Measurements from ENCODE around the gene LPP. TPM values are rescaled to one million over a fixed set of nuclear protein-coding genes. Genes with fewer than 3 reads are reported as not detected.

LPP gene
- total RNA-seq, 2 donors from 2014 or later = 52.7 to 56.7 TPM

DNA sequence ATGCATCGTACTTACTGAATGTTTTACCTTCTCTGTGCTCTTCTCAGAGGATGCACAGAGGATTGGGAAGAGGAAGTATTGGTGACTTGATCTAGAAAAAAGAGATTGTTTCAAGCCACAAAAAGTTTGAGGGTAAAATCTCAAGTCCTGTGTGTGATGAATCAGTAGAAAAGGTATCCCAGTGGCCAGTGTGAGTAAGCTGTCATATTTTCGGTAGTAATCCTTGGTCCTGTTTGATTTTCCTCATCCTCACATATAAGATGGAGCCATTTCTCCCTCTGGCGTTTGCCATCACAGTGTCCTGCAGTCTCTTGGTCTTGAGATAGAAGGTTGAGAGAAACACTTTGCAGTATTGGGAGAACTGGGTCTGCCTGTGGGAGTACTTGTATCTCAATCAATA, 166.8 kb downstream of the LPP start:
- no peak for ATAC-seq
- H3K27ac Mint-ChIP-seq = no peak overlapping the region

DNA sequence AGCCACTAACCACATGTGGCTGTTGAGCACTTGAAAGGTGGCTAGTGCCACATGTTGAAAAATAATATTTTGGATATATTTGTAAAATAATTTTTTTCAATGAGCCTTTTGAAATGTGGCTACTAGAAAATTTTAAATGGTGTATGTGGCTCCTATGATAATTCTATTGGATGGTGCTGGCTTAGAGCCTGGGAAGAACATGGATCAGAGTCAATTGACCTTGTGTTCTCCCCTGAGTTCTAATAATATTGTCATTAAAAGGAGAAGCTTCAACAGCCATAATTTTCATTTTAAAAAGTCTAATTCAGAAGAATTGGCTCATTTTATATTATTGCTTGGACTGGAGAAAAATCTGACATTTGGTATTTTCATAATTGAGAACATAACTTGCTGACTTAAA, 167.3 kb downstream of the LPP start:
- Mint-ChIP-seq H3K9me3 (peaks cover 5% of the 10 kb centered on the region), H3K27me3 (no peaks in the 10 kb centered on the region), H3K27ac (peak overlapping the region in 1 of 2 donors; percentile 63), H3K4me3 (no peak overlapping the region), H3K36me3 (peaks cover 10% of the 10 kb centered on the region), H3K4me1 (ENCODE audit: low read depth in 2 of 2) (peaks cover 53% of the 10 kb centered on the region in 2 donors)
- no peak for ATAC-seq
- DNase-seq (ENCODE audit: low spot score) = no peak

More for the DNA sequence above, 166.8 kb downstream of the LPP start:
- Mint-ChIP-seq H3K4me1 (ENCODE audit: low read depth in 2 of 2) (peaks cover 51 to 52% of the 10 kb centered on the region in 2 donors), H3K4me3 (no peak overlapping the region), H3K36me3 (peaks cover 6% of the 10 kb centered on the region), H3K9me3 (peaks cover 5% of the 10 kb centered on the region), H3K27me3 (no peaks in the 10 kb centered on the region)
- no peak for DNase-seq (ENCODE audit: low spot score)

DNA sequence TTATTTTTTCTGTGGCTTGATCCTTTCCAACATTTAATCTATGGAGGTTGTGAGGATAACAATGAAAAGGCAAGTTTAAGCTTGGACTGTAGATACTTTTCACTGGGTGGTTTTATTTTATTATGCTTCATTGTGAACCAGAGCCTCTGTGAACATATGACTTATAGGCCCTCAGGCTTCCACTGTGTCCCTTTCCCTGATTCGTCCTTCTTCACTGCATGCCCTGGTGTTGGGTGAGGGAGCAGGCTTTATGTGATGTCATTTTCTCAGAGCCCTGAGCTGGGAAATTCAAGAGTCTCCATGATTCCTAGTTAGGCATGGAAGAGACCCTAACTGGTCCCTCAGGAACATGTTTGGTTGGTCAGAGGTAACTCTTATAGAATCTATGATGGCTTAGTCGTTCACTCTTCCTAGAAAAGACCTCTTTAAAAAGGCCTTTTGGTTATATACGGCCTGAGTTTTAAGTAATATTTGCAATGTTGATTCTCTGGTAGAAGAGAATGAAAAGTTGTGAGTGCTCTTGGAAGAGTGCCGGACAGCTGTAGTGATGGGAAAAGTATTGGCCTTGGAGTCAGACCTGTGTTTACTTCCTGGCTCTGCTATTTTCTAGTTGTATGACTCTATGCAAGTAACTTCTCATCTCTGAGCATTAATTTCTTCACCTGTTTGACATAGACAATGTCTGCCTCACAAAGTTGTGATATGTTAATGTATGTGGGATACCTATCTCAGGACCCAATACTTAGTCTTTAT, 168.4 kb downstream of the LPP start:
- H3K4me1 Mint-ChIP-seq (ENCODE audit: low read depth in 2 of 2) = peaks cover 47% of the 10 kb centered on the region in 2 donors

DNA sequence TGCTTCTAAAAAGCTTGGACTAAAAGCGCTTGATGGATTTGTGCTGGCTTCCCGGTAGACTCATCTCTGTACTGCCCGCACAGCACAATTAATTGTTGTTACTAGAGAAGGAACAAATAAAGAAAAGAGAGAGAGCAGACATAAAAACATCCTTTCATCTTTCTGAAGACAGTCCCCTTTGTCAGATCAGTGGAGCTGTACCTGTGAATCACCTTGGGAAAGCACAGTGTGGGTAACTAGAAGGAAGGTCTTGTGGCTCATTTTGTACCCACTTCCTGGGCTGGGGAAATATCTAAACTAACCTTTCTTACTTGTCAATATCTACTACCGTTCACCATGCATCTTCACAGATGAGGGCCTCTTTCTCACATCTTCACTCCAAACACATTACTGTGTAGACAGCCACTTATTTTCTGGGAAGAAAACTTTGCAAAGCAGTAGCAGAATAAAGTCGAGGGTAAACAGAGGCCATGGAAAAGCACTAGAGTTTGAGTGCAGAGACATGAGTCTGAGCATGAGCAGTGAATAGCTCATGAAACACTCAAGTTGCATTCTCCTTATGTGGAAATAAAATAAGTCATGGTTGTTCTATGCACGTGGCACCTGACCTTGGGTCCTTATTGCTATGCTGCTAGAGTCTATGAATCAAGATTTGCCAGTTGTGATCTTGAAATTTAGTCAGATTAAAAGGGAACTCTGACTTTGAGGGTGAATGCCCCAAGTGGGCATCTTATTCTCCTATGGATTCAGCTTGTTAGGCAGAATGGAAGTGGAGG, 169.3 kb downstream of the LPP start:
- H3K4me3 Mint-ChIP-seq = peak overlapping the region; percentile 41
- peak overlapping the region; percentile 47 to 63 for H3K27ac Mint-ChIP-seq
- H3K4me1 Mint-ChIP-seq (ENCODE audit: low read depth in 2 of 2) = peaks cover 41 to 42% of the 10 kb centered on the region in 2 donors
- DNase-seq (ENCODE audit: low spot score) = no peak
- peaks cover 5% of the 10 kb centered on the region for H3K9me3 Mint-ChIP-seq
- no peaks in the 10 kb centered on the region for H3K27me3 Mint-ChIP-seq
- H3K36me3 Mint-ChIP-seq = peaks cover 11% of the 10 kb centered on the region
- peak; percentile 82 to 93 for ATAC-seq

More for the DNA sequence above, 168.4 kb downstream of the LPP start:
- peak overlapping the region; percentile 47 to 63 for H3K27ac Mint-ChIP-seq
- no peak for ATAC-seq
- H3K27me3 Mint-ChIP-seq = no peaks in the 10 kb centered on the region
- DNase-seq (ENCODE audit: low spot score) = no peak
- H3K4me3 Mint-ChIP-seq = peak overlapping the region; percentile 41
- peaks cover 11% of the 10 kb centered on the region for H3K36me3 Mint-ChIP-seq
- H3K9me3 Mint-ChIP-seq = peaks cover 5% of the 10 kb centered on the region

DNA sequence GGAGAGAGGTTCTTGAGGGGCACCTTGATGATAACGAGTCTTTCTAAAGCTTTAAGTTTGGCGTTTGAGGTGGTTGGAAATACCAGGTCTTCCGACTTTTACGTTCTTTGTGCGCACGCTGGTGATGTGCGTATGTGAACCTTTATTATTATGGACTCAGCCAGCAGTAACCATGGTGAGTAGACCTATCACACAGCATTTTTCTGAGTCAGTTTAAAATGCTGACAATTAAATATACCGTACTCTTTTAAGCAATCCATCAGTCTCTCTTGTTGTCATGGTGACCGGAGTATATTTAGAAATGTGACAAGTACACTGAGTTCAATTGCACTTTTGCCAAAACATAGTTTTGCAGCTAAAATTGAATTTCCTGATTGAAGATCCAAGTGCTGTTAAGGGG, 172.2 kb downstream of the LPP start:
- Mint-ChIP-seq H3K36me3 (peaks cover 17% of the 10 kb centered on the region), H3K4me3 (no peak overlapping the region), H3K27me3 (no peaks in the 10 kb centered on the region), H3K9me3 (peaks cover 5% of the 10 kb centered on the region), H3K27ac (no peak overlapping the region), H3K4me1 (ENCODE audit: low read depth in 2 of 2) (peaks cover 49 to 59% of the 10 kb centered on the region in 2 donors)
- DNase-seq (ENCODE audit: low spot score) (no peak), ATAC-seq (no peak)

DNA sequence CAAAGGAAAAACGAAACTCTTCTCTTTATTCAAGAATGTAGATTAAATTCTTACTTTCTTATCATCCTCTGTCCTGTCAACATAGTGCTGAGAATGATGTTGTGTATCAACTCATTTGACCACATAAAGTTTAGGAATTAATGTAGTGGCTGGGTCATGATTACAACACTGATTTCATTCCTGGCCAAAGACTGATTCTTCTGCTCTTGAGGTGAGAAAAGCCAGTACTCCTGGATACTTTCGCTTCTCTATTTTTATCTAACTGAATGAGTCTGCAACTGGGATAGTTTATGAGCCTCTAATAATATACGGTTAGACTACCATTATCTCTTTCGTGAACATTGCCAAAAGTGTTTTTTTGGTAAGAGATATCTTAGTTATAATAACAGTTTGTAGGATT, 173.0 kb downstream of the LPP start:
- DNase-seq (ENCODE audit: low spot score) (no peak), ATAC-seq (no peak)
- no peaks in the 10 kb centered on the region for H3K27me3 Mint-ChIP-seq
- H3K4me1 Mint-ChIP-seq (ENCODE audit: low read depth in 2 of 2) = peaks cover 53 to 62% of the 10 kb centered on the region in 2 donors
- peak overlapping the region in 1 of 2 donors; percentile 32 for H3K27ac Mint-ChIP-seq
- H3K36me3 Mint-ChIP-seq = peaks cover 17% of the 10 kb centered on the region
- H3K9me3 Mint-ChIP-seq = peaks cover 5% of the 10 kb centered on the region
- no peak overlapping the region for H3K4me3 Mint-ChIP-seq

DNA sequence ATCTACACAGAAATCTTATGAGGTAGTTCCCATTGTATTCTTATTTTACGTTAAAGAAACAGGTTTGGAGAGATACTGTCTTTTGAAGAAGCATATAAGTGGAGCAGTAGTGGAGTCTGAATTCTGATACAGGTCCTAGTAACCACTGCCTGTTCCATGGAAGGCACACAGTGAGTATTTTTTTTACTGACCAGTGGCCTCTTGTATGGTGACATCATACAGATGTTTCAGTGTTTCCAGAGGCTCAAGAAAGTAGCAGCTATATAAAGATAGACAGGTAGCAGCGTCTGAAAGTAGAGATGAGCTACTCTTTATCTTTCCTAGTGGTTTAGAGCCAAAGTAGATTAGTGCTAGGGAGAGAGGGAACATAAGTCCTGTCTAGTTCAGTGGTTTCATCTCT, 173.5 kb downstream of the LPP start:
- ATAC-seq = no peak
- Mint-ChIP-seq H3K9me3 (peaks cover 5% of the 10 kb centered on the region), H3K36me3 (peaks cover 17% of the 10 kb centered on the region), H3K27ac (peak overlapping the region in 1 of 2 donors; percentile 32), H3K4me3 (no peak overlapping the region), H3K4me1 (ENCODE audit: low read depth in 2 of 2) (peaks cover 49 to 58% of the 10 kb centered on the region in 2 donors), H3K27me3 (no peaks in the 10 kb centered on the region)
- no peak for DNase-seq (ENCODE audit: low spot score)

DNA sequence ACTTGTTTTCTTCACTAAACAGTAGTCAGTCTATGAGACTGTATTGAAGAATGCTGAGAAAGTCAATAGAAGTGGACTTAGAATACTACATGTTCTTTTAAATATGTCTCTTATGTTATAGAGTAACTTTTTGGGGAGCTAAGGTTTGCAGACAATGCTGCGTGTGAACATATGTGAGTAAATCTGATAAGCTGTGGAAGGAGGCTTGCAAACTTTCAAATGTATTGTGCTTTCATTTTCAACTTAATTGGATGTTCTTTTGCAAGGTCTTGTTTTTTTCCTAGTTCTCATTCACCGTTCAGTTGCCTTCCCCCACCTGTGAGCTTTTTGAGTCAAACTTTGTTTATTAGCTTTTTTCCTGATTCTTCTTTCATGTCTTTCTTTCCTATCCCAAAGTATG, 176.2 kb downstream of the LPP start:
- no peak for DNase-seq (ENCODE audit: low spot score)

DNA sequence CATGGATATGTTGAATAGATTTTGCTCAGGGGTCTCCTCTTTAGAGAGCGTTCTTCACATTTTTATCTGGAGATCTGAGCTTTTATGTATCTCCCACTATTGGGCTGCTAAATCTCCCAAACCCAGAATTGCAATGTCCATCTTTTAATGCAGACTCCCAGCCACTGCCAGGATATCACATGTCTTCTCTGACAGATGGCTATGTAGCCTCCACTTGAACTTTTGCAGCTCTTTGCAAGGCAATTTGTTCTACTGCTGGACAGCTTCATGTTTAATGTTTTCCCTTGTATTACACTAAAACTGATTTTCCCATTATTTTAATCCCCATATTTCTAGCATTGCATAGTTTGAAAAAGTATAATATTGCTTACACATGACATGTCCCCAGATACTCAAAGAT, 177.2 kb downstream of the LPP start:
- DNase-seq (ENCODE audit: low spot score) (no peak), ATAC-seq (no peak)
- H3K4me1 Mint-ChIP-seq (ENCODE audit: low read depth in 2 of 2) = peaks cover 26 to 32% of the 10 kb centered on the region in 2 donors
- no peak overlapping the region for H3K4me3 Mint-ChIP-seq
- peaks cover 8% of the 10 kb centered on the region for H3K36me3 Mint-ChIP-seq
- H3K27me3 Mint-ChIP-seq = no peaks in the 10 kb centered on the region
- H3K9me3 Mint-ChIP-seq = no peaks in the 10 kb centered on the region
- H3K27ac Mint-ChIP-seq = no peak overlapping the region

More for the DNA sequence above, 176.2 kb downstream of the LPP start:
- Mint-ChIP-seq H3K4me3 (peak overlapping the region; percentile 28), H3K27me3 (no peaks in the 10 kb centered on the region), H3K4me1 (ENCODE audit: low read depth in 2 of 2) (peaks cover 25 to 33% of the 10 kb centered on the region in 2 donors), H3K9me3 (no peaks in the 10 kb centered on the region), H3K27ac (peak overlapping the region in 1 of 2 donors; percentile 44), H3K36me3 (peaks cover 11% of the 10 kb centered on the region)
- ATAC-seq = peak in 1 of 2 donors; percentile 48

DNA sequence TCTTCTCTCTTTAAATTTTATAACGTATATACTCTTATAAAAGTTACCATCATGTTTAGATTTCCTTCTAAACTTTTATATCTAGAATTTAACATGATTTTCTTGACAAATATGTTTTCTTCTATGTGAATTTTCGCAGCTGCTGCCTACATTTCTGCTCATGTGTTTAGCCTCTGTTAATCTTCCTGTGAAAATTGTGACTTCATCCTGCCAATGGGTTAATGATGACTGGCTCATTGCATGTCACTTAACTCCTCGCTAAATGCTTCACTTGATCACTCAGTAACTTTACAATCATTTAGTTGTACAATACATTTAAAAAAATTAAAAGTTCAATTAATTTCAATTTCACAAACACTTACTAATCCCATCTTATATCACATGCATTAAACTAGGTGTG, 178.1 kb downstream of the LPP start:
- no peak for ATAC-seq
- Mint-ChIP-seq H3K27ac (no peak overlapping the region), H3K4me3 (no peak overlapping the region), H3K9me3 (no peaks in the 10 kb centered on the region), H3K4me1 (ENCODE audit: low read depth in 2 of 2) (peaks cover 26 to 33% of the 10 kb centered on the region in 2 donors), H3K36me3 (peaks cover 6% of the 10 kb centered on the region), H3K27me3 (no peaks in the 10 kb centered on the region)
- no peak for DNase-seq (ENCODE audit: low spot score)

DNA sequence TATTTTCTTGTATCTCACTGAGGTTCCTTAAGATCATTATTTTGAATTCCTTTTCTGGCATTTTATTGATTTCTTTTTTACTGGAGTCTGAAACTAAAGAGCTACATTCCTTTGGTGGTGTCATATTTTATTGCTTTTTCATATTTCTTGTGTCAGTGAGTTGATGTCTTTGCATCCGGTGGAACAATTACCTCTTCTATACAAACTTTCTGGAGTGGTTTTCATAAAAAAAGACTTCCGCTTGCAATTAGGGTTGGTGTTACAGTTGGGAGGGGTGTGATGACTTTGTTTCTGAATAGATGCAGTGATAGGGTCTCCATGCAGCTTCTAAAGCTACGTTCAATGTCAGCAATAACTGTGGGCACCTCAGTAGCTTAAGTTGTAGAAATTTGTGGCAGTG, 181.7 kb downstream of the LPP start:
- Mint-ChIP-seq H3K4me3 (no peak overlapping the region), H3K9me3 (no peaks in the 10 kb centered on the region), H3K27me3 (no peaks in the 10 kb centered on the region), H3K4me1 (ENCODE audit: low read depth in 2 of 2) (peaks cover 40 to 44% of the 10 kb centered on the region in 2 donors), H3K36me3 (peaks cover 5% of the 10 kb centered on the region), H3K27ac (no peak overlapping the region)
- DNase-seq (ENCODE audit: low spot score) = no peak
- no peak for ATAC-seq

DNA sequence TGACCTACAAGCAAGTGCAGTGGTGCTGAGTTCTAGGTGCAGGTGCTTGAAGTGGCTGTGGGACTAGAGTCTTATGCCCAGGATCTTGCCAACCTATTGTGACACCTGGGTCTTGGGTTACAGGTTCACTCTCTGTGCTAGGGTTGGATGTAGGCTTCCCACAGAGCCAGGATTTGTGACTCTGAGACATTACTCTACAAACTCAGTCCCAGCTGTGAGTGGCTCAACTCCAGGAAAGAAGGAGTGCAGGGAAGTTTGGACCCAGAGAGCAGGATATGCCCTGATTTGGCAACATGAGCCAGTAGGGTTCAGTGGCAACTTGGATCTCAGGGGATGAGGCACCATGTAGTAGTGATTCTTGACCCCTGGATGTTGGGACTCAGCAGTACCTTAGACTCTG, 182.2 kb downstream of the LPP start:
- peaks cover 38 to 44% of the 10 kb centered on the region in 2 donors for H3K4me1 Mint-ChIP-seq (ENCODE audit: low read depth in 2 of 2)
- H3K27me3 Mint-ChIP-seq = peaks cover 0 to under 1% of the 10 kb centered on the region in 2 donors
- H3K27ac Mint-ChIP-seq = peak overlapping the region in 1 of 2 donors; percentile 15
- no peaks in the 10 kb centered on the region for H3K9me3 Mint-ChIP-seq
- H3K4me3 Mint-ChIP-seq = no peak overlapping the region
- peaks cover 5% of the 10 kb centered on the region for H3K36me3 Mint-ChIP-seq
- ATAC-seq (no peak), DNase-seq (ENCODE audit: low spot score) (no peak)

DNA sequence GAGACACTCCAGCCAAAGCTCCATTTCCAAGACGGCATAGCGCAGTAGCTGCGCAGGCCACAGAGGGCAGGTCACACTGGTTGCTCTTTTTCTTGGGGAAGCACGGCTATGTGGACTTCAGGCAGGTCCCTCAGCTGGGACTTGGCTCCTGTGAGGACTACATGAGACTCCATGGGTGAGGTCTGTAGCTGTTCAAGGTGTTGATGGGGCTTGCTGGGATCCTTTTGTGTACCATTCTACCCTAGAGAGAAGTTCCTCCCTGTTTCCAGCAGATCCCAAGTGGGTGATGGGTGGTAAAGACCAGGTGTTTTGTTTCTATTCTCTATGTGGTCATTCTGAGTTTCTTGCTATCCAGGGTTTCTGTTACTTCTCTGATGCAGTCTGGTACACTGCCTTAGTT, 183.3 kb downstream of the LPP start:
- peak overlapping the region in 1 of 2 donors; percentile 15 for H3K27ac Mint-ChIP-seq

DNA sequence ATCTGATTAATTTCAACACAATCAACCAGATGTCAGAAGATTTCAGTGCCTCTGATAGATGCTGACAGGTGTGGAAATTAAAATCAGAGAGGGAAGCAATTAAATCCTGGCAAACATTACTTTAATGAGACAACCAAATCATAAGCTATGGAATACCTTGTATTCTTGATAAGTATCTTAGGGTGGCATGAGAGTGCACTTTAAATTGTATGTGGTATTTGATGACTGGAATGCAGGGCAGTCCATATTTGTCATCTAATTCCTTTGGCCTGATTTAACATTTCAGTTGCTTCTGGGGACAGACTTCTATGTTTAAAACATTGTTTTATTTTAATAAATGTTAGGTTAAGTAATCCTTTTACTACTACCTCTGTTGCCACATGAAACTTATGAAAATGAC, 184.1 kb downstream of the LPP start:
- peaks cover 38 to 48% of the 10 kb centered on the region in 2 donors for H3K4me1 Mint-ChIP-seq (ENCODE audit: low read depth in 2 of 2)
- H3K36me3 Mint-ChIP-seq = peaks cover 17% of the 10 kb centered on the region
- ATAC-seq (no peak), DNase-seq (ENCODE audit: low spot score) (no peak)
- peaks cover 3 to 11% of the 10 kb centered on the region in 2 donors for H3K27me3 Mint-ChIP-seq
- H3K4me3 Mint-ChIP-seq = no peak overlapping the region
- no peak overlapping the region for H3K27ac Mint-ChIP-seq
- H3K9me3 Mint-ChIP-seq = no peaks in the 10 kb centered on the region

More for the DNA sequence above, 183.3 kb downstream of the LPP start:
- peaks cover 38 to 48% of the 10 kb centered on the region in 2 donors for H3K4me1 Mint-ChIP-seq (ENCODE audit: low read depth in 2 of 2)
- H3K36me3 Mint-ChIP-seq = peaks cover 16% of the 10 kb centered on the region
- ATAC-seq = no peak
- no peaks in the 10 kb centered on the region for H3K9me3 Mint-ChIP-seq
- peaks cover 3 to 11% of the 10 kb centered on the region in 2 donors for H3K27me3 Mint-ChIP-seq
- no peak overlapping the region for H3K4me3 Mint-ChIP-seq
- no peak for DNase-seq (ENCODE audit: low spot score)
